Bronchial epithelial cell (primary cell): Measurements from ENCODE around the gene TMEM45A. TPM values are rescaled to one million over a fixed set of nuclear protein-coding genes. Genes with fewer than 3 reads are reported as not detected.

Source experiments
- DNase-seq: peaks from one replicate; pipeline ENCODE4 v3.0.0-alpha.2; 2010; ENCODE audit warnings: low read depth
- FAIRE-seq: peaks from 2 replicates; lab custom pipeline; 2011; peaks lifted over from hg19 to GRCh38; lab: Jason Lieb, UNC
- H3K27me3 ChIP-seq: 2 replicates; pipeline ENCODE4 v1.5.1; 2011; ENCODE audit warnings: low read length; ENCODE audit not compliant: control insufficient read depth, insufficient read depth
- H3K36me3 ChIP-seq: 2 replicates; pipeline ENCODE4 v1.5.1; 2011; ENCODE audit warnings: low read length; ENCODE audit not compliant: control insufficient read depth, insufficient read depth
- H3K4me3 ChIP-seq: 2 replicates; pipeline ENCODE4 v1.5.1; 2011; ENCODE audit warnings: mild to moderate bottlenecking, low read depth, low read length, control low read depth
- total RNA-seq: library from RNA; depleted of rRNA; stranded (reverse); fragments of >200 nt; gene quantifications from 2 replicates; pipeline ENCODE4 v1.2.1, GENCODE V29; 2014
- TF ChIP-seq, protein P1 (sequence below): IDR thresholded peaks from 2 replicates; pipeline ENCODE4 v1.5.1; 2011; ENCODE audit warnings: mild to moderate bottlenecking, moderate library complexity, low read length, control low read depth, inconsistent platforms; ENCODE audit not compliant: insufficient read depth, severe bottlenecking

TMEM45A gene
- total RNA-seq, 1 donor from 2014 or later, result 6.8 TPM

DNA sequence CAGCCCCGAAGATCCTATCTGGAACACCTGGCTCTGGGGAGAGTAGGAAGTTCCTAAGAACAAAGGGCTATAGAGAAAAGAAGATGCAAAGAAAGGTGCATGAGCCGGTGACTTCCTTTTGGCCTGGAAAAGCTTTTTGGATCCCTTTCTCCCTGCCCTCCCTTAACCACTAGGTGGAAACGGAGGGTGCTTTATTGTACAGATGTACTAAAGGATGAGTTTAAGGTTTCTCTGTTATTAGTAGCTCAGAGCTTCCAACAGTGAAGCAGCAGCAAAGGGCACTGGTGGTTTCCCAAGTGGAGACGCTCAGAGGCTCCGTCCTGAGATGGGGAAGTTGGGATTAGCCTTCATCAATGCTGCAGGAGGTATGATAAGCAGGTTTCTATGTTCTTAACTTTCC is 111.0 kb downstream of the TMEM45A start:
- H3K27me3 ChIP-seq, result no peaks in the 10 kb centered on the region
- no peaks in the 10 kb centered on the region for H3K36me3 ChIP-seq
- DNase-seq (peak; percentile 50), FAIRE-seq (no peak)
- no peak overlapping the region for H3K4me3 ChIP-seq
- TF ChIP-seq, protein P1, sequence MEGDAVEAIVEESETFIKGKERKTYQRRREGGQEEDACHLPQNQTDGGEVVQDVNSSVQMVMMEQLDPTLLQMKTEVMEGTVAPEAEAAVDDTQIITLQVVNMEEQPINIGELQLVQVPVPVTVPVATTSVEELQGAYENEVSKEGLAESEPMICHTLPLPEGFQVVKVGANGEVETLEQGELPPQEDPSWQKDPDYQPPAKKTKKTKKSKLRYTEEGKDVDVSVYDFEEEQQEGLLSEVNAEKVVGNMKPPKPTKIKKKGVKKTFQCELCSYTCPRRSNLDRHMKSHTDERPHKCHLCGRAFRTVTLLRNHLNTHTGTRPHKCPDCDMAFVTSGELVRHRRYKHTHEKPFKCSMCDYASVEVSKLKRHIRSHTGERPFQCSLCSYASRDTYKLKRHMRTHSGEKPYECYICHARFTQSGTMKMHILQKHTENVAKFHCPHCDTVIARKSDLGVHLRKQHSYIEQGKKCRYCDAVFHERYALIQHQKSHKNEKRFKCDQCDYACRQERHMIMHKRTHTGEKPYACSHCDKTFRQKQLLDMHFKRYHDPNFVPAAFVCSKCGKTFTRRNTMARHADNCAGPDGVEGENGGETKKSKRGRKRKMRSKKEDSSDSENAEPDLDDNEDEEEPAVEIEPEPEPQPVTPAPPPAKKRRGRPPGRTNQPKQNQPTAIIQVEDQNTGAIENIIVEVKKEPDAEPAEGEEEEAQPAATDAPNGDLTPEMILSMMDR, result peak; percentile 49

DNA sequence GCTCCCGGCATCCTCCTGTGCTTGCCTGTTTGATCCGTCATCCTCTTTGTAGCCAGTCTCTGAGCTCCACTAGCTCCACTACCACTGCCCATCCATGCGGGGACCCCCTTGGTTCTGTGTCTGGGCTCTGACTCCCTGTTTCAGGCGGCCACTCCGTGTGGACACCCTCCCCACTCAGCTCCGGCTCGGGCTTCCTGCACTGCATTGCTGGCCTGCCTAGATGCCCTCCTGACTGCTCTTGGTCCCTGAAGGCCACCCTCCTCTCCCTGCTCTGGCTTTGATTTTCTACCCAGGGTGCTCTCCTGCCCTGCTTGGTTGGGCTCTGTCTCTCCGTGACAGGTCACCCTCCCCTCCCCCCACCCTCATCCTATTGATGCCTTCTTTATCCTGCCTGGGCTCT is 112.9 kb downstream of the TMEM45A start:
- TF ChIP-seq, protein P1, result no peak
- no peak overlapping the region for H3K4me3 ChIP-seq
- H3K36me3 ChIP-seq, result no peaks in the 10 kb centered on the region
- no peak for DNase-seq
- FAIRE-seq, result no peak
- no peaks in the 10 kb centered on the region for H3K27me3 ChIP-seq

DNA sequence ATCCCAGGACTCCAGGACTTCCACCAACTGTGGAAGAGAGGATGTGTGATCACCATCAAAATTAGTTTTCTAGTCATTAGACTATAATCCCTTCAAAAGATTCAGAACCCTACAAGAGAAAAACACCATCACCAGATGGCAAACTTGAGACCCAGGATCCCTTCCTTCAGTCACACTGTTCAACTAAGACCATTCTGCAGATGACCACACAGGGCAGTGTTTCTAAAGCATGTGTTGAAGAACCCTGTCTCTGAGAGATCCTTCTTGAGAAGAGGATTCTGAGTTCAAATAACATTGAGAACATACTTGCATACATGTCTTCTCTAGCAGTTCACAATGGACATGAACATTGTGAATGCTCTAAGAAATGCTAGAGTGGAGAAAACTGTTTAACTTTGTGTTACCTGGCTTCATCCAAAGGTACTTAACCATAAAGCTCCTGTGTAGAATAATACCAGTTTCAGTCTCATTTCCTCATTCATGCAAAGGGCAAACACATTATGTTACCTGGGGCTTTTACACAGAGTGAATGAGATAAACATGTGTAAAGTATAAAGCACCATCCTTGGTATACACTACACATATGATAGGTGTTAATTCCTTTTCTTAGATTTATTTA is 114.6 kb downstream of the TMEM45A start:
- TF ChIP-seq, protein P1, result no peak
- Histone ChIP-seq H3K4me3 (no peak overlapping the region), H3K36me3 (no peaks in the 10 kb centered on the region), H3K27me3 (no peaks in the 10 kb centered on the region)
- DNase-seq (no peak), FAIRE-seq (no peak)

DNA sequence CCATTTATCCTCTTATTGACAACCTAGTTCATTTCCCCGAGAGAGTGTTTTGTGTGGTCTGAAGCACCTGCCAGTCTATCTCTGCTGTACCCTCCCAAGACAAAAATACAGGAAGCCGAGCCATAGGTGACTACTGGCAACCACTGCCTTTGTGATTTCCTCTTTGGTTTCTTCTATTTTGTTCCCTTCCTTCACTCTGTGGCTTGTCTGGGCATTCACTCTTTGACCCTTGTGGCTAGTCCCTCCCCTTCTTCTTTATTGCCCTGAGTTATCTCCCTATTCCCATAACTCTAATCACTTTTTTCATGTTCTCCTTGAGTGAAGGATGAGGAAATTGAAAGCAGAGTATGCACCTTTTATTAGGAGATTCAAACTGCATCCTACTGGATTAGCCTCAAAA is 116.9 kb downstream of the TMEM45A start, which contains the start of gene ADGRG7:
ADGRG7 (plus strand) TSS at position 297 of the 400 bp plus-strand sequence. CDS start 256 bp downstream, outside the sequence.
- FAIRE-seq (no peak), DNase-seq (no peak)
- Histone ChIP-seq H3K4me3 (no peak within 1 kb of the TSS), H3K36me3 (no peaks in the 10 kb centered on the region), H3K27me3 (no peaks in the 10 kb centered on the region)
- TF ChIP-seq, protein P1, result no peak

DNA sequence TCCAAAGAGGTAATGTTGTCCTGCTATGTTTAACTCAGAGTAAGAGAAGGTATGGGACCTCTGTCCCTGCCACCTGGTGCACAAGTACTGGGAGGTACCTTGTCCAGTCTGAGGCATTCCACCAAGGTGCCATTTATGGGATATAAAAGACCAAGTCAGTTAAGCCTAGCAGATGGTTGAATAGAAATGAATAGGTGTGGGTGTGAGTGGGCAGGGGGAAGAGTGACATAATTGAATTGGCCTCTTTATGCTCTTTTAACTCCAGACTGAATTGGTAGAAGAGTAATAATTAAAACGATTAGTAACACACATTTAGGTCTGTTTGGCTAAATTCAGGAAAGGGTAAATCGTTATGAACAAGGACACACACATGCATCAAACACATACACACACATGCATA is 117.5 kb downstream of the TMEM45A start:
- DNase-seq (no peak), FAIRE-seq (no peak)
- no peaks in the 10 kb centered on the region for H3K36me3 ChIP-seq
- no peak overlapping the region for H3K4me3 ChIP-seq
- H3K27me3 ChIP-seq, result no peaks in the 10 kb centered on the region
- TF ChIP-seq, protein P1, result no peak

DNA sequence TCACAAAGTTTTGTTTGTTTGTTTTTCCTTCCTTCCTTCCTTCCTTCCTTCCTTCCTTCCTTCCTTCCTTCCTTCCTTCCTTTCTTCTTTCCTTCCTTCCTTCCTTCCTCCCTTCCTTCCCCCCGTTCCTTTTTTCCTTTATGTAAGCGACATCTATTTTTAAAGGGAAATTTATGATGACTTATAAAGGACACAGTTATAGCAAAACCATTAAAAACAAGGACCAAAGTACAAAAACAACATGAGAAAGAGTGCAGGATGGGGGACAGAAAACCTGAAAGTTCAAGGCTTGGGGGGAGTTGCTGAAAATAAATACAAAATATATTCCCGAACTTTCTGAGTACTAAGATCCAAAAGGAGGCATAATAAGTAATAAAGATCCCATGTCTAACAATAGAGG is 118.8 kb downstream of the TMEM45A start:
- TF ChIP-seq, protein P1, result no peak
- Histone ChIP-seq H3K36me3 (no peaks in the 10 kb centered on the region), H3K27me3 (no peaks in the 10 kb centered on the region), H3K4me3 (no peak overlapping the region)
- FAIRE-seq, result no peak
- DNase-seq, result no peak
